Lung microvascular endothelial cell (primary cell): ENCODE data around the gene GID4. TPM values are rescaled to one million over a fixed set of nuclear protein-coding genes. Genes with fewer than 3 reads are reported as not detected.

Source experiments
- DNase-seq, 2 donors: peaks; one replicate each; pipeline versions ENCODE4 v3.0.0 to v3.0.0-alpha.2; 2010; ENCODE audit warnings: low read depth in 2 of 2
- total RNA-seq: library from RNA; depleted of rRNA; stranded (reverse); fragments of >200 nt; gene quantifications from 2 replicates; pipeline ENCODE4 v1.2.1, GENCODE V29; 2014

The GID4 gene
- total RNA-seq, 1 donor from 2014 or later = 5.6 TPM

DNA sequence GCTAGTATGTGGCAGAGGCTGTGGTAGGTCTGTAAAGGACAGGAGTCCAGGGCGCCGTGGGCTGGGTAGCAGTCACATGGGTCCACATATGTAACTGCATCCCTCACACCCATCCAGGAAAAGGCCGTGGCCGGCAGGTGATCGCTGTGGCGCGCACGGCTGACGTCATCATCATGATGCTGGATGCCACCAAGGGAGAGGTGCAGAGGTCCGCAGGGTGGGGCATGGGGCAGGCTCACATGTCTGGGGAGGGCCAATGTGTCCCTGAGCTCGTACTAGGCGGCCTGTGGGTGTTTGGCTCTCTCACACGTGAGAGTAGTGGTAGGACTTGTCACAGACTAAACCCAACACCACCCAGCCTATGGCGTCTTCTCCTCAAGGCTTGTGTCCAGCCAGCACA is 60.3 kb downstream of the GID4 start:
- DNase-seq = no peak

DNA sequence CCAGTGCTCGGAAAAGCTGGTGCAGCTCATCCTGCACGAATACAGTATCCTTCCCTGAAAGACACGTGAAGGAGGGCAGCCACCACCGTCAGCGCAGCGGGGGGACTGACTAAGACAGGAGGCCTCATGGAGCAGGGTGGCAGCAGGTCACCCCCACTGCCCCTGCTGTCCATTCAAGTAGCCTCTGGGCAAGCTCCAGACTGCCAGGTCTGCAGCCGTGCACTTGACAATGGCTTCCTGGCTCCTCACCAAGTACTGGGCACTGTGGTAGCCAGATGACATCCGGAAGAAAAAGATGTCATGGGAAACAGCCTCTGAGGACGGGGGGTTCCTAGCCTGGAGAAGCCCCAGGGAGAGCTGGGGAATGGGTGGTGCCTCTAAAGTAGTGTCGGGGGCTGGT is 61.4 kb downstream of the GID4 start:
- DNase-seq = no peak

GRCh38 chr17:18101828-18102227 is 62.6 kb downstream of the GID4 start:
- DNase-seq = no peak

DNA sequence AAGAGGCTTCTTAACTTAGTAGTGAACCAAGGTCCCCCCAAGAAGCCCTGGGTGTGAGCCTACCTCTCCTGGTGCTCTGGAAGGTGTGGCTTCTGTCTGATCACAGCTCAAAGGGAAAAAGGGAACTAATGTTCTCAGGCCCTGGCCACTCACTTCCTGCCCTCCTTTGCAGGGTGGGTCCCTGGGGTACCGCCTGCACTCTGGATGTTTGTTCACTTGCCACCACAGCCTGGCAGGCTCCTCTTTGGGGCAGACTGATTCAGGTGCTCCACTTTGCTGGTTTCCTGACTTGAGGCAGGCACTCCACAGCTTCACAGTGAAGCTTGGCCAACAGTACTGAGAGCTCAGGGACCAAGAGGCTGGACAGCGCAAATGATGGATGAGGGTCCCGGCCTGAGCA is 63.4 kb downstream of the GID4 start:
- no peak for DNase-seq

DNA sequence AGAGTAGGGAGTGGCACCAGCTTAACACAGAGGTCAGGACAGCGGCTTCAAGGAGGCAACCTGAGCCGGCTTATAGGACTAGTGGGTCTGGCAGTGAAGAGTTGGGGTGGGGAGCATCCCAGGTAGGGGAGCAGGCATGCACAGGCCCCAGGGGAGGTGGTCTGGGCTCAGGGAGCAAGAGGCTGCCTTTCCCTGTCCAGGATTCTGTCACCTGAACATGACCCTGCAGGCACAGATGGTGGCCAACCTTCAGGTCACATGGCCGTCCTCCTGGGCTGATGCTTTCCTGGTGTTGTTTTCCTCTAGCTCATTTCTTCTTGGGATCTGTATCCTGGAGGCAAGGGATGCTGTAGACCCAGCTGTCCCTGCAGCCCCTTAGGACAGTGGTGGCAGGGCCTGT is 65.8 kb downstream of the GID4 start:
- DNase-seq = no peak

DNA sequence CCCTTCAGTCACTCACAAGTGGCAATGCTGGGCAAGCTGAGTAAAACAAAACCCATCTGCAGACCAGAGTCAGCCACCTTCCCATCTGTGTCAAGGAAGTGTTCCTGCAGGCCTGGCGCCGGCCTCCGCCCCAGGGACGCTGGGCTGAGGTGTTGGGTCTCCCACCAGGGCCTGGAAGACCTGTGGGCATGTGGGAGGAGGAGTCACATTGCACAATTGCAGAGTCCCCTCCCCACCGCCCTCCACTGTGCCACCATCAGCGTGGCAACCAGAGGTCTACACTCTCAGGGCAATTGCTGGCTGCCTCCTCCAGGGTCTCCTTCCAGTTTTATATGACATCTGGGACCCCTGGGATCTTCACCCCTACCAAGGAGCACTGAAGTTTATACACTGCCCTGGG is 66.4 kb downstream of the GID4 start:
- DNase-seq = no peak

DNA sequence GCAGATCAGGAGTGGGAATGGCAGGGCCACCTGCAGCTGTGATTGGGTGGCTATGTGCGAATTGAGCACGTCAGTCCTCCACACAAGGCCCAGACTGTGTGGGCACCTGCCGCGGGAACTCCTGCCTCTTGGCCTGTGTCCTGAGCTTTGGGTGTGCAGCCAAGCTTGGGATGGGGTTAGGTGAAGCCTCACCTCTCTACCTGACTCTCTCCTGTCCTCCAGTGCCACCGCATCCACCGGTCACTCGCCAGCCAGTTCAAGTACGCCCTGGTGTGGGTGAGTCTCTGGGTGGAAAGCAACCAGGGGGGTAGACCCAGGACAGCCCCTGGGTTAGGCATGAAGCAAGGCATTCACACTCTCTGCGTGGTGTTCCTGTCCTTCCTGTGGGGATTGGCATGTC is 67.0 kb downstream of the GID4 start:
- no peak for DNase-seq

DNA sequence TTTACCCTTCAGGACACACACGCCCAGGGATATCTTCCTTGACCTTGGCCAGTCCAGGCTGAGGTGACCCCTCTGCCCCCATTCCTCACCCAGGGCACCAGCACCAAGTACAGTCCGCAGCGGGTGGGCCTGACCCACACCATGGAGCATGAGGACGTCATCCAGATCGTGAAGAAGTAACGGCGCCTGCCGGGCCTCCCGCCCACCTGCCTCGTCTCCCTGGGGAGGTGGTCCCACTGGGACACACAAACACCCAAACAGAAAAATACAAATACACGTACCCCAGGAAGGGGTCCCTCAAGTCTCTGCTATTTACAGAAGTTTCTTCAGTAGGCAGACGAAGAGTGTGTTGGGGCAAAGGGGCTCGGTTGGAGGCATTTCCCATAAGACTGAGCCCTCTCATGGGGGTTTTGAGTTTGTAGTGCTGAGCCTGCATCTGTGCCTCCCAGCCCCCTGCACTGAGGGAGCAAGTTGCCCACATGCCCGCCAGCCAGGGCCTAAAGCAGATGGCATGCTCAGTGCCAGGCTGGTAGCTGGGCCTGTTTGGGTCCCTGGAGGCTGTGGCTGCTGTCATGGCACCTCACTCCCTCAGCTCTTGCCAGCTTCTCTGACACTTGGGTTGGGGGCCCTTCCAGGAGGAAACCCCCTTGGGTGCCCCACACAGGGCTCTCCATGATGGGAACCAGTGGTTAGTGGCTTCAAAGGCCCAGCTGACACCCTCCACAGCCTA is 68.0 kb downstream of the GID4 start:
- no peak for DNase-seq

- DNase-seq = no peak
Measured at GRCh38 chr17:18107971-18108370, 68.8 kb downstream of the GID4 start.

DNA sequence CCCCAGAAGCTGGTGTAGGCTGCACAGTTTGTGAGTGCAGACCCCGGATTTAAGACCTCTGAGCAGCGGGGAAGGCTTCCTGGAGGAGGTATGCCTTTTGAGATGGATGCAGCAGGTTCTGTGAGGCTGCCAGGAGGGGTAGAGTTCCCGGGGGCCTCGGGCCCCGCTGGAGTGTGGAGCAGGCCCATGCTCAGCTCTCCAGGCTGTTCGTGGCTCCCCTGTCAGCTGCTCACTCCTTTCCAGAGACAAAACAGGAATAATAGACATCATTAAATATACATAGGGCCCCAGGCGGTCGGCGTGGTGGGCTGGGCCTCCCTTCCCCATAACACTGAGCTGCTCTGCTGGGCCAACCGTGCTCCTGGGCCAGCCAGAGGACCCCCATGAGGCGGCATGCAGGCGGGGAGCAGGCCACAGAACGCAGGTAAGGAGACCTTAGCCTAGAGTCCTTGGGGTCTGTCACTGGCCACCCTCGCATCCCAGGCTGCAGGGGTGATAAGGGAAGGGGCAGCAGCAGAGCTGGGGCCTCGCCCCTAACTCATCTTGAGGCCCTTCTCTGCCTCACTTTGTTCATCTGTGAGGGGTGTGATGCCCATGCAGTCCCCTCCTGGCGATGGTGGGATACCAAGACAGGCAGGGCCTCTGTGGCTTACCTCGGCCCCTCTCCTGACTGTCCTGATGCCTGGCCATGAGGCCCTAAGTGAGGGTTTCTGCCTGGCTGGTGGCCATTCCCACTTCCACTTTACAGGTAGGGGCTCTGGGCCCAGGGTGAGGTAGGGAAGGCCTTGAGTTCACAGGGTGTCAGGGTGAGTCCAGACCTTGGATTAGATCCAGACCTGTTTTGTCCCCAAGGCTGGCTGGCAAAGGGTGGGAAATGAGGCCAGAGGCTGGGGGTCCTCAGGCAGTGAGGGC is 69.4 kb downstream of the GID4 start, which contains the start of gene MYO15A:
TSS of gene MYO15A (plus strand) at position 356 of the 912 bp plus-strand sequence. CDS start 10,045 bp downstream, outside the sequence.
- no peak for DNase-seq

GRCh38 chr17:18109935-18110485 is 70.8 kb downstream of the GID4 start:
- no peak for DNase-seq

GRCh38 chr17:18110636-18111145 is 71.5 kb downstream of the GID4 start:
- DNase-seq = no peak

GRCh38 chr17:18111330-18111971 is 72.2 kb downstream of the GID4 start:
- DNase-seq = no peak

DNA sequence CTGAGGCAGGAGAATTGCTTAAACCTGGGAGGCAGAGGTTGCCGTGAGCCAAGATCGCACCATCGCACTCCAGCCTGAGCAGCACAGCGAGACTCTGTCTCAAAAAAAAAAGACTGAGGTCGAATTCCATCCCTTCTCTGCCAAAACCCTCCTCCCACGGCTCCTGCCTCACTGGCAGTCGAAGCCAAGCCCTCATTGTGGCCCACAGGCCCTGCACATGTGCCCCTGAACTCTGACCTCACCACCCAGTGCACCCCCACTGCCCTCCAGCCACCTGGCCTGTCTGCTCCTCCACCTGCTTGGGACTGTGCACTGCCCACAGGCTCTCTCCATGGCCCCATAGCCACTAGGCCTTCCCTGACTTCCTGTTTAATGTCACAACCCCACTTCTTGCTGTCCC is 76.3 kb downstream of the GID4 start:
- no peak for DNase-seq

DNA sequence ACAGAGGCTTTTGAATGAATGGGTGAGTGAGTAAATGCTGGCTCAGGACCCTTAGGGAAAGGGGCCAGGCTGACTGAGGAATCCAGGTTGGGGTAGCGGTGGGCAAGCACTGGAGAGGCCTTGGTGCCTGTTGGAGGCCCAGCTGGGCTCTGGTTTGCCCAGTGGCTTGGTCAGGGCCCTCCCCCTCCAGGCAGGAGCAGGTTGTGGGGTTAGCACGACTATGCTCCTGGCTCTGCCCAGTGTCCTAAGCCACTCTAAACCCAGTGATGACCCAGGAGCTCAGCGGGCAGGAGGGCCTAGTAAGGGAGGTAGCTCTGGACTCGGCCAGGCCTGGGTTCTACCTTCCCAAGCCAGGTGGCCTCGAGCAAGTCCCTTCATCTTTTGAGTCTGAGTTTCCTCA is 76.9 kb downstream of the GID4 start:
- no peak for DNase-seq

DNA sequence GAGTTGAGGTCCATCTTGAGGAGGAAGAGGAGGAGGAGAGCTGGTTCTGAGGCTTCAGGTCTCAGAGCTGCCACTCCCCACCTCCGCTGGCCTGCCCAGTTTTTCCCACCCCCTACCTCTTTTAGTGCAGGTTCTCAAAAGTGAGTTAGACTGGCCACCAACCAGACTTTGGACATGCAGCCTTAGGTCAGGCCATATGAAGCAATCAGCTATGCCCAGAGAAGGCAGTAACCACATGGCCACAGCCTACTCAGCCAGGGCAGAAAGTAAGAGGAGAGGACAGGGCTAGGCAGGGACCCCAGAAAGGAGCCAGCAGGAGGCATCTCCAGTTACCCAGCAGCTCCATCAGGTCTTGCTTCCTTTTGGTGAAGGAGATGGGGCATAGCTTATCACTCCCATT is 78.3 kb downstream of the GID4 start:
- DNase-seq = no peak

Other genes starting within 250 kb of the GID4 start
- gene SREBF1, start 202.4 kb upstream of the GID4 start, total RNA-seq = 28.4 and 41.4 TPM in 2 replicates
- gene TOM1L2, start 67.0 kb upstream of the GID4 start, total RNA-seq = 12.6 and 18.5 TPM in 2 replicates
- 1.1 and 2.0 TPM in 2 replicates for gene DRC3, start 66.5 kb upstream of the GID4 start, total RNA-seq
- 14.8 and 15.1 TPM in 2 replicates for gene ATPAF2, start 240 bp upstream of the GID4 start, total RNA-seq
- 23.8 and 31.3 TPM in 2 replicates for gene DRG2, start 48.5 kb downstream of the GID4 start, total RNA-seq
- gene MYO15A, start 69.3 kb downstream of the GID4 start, total RNA-seq = under 0.01 and 0.22 TPM in 2 replicates
- gene ALKBH5, start 144.4 kb downstream of the GID4 start, total RNA-seq = 43.6 and 70.6 TPM in 2 replicates
- gene LLGL1, start 186.2 kb downstream of the GID4 start, total RNA-seq = 13.9 and 14.6 TPM in 2 replicates
- gene FLII, start 219.3 kb downstream of the GID4 start, total RNA-seq = 247 and 272 TPM in 2 replicates
- 8.1 and 10.3 TPM in 2 replicates for gene MIEF2, start 221.3 kb downstream of the GID4 start, total RNA-seq